COLO829 (cell line): Measurements from ENCODE around the gene FRMD4A.
"Not testable (repeated sequence)": the region's sequence is repeated elsewhere in the genome, so short reads cannot be mapped to it uniquely, and the experiment has no call there.

Source experiments
- DNase-seq: peaks from one replicate; pipeline ENCODE4 v3.0.0; 2012; ENCODE audit warnings: low spot score

The FRMD4A gene

DNA sequence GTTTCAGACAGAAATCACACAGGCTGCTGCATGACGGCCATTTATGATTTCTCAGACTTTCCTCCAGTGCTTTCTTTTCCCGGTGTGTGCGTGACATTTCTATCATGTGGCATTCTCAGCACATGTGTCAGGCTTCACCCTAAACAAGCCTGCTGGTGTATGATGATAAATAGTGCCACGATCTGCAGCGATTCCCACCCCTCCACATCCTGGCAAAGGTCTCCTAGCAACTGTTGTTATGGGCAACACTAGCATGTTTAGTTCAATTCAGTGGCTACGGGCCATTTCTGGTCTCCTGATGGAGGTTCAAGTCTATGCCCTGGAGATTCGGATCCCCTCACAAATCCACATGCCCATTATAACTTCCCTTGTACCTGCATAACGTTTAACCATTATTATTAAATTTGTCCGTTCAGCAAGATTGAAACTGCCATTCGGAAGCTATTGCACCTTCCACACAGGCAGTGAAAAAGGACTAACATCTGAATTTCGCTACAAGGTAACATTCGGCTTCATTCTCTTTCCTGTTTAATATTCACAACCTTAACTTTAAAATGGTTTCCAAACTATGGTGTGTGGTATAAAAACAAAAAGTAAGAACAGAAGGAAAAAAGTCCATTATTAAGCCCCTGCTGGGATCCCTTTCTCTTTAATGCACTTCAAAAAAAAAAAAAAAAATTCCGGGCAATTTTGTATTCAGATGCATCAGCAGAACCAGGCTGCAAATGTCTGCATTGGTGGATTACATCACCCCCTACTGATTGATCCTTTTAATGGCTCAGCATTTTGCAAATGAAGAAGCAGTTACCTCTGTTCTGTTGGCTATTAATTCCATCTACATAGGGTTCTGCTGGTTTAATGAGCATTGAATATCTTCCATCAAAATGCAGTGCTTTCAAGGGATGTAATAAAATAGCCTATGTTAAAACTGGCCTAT lies 90.2 kb downstream of the FRMD4A start:
- DNase-seq = peak; percentile 20

DNA sequence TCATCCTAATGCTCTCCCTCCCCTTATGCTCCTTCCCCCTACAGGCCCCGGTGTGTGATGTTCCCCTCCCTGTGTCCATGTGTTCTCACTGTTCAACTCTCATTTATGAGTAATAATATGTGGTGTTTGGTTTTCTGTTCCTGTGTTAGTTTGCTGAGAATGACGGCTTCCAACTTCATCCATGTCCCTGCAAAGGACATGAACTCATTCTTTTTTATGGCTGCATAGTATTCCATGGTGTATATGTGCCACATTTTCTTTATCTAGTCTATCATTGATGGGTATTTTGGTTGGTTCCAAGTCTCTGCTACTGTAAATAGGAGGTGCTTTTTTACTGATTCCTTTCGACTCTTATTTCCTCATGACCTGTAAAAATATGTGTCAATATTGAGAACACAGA lies 92.1 kb downstream of the FRMD4A start:
- not testable (repeated sequence) for DNase-seq

- no peak for DNase-seq
Measured at GRCh38 chr10:14236341-14236740, 94.4 kb downstream of the FRMD4A start.

DNA sequence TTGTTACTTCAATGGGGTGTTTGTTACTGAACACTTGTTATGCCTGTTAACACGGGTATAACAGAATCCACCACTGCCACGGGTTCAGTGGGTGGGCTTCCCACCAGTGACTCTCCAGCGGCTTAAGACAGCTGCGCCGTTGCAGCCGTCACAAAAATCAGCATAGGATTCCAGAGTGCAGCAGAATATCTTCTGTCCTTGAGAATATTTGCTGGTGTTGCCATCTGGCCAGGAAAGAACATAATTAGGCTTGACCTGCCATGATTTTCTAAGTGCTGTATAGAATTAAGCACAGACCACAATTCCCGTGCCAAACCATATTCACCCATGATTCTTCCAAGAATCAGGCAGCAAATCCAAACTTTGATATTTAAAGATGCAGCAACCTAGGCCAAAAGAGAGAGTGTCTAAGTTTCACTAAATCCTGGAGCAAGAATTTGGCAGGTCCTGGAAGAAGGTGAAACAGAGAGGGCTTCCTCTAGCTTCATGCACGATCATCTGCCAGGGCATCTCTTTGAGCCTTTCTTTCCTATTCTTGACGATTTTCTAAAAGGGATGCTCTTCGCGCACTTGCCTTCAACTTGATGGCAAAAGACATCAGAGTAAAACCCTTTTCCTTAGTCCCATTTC lies 95.0 kb downstream of the FRMD4A start:
- DNase-seq = no peak

- DNase-seq = no peak
Measured at GRCh38 chr10:14233566-14233965, 97.2 kb downstream of the FRMD4A start.

GRCh38 chr10:14228798-14229197 lies 101.9 kb downstream of the FRMD4A start:
- DNase-seq = not testable (repeated sequence)

- DNase-seq = no peak
Measured at GRCh38 chr10:14225379-14225778, 105.3 kb downstream of the FRMD4A start.

DNA sequence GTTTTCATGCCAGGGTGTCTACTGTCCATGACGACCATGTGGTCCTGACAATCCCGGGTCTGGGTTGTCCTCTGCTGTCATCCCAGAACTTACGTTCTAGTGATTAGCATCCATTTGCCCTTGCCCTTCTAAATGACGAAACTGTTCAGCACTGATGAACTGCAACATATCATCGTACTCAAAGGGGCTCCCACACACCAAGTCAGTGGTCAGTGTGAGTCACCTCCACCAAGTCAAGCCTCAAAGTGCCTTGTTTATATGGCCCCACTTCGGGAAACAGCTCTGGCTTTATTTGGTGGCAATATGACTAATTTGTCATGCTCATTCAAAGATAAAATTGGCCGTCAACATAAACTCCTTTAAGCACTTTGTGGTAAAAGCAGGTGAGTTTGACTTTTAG lies 110.7 kb downstream of the FRMD4A start:
- DNase-seq = peak; percentile 39

GRCh38 chr10:14219411-14219810 lies 111.3 kb downstream of the FRMD4A start:
- no peak for DNase-seq

GRCh38 chr10:14215641-14216040 lies 115.1 kb downstream of the FRMD4A start:
- no peak for DNase-seq

DNA sequence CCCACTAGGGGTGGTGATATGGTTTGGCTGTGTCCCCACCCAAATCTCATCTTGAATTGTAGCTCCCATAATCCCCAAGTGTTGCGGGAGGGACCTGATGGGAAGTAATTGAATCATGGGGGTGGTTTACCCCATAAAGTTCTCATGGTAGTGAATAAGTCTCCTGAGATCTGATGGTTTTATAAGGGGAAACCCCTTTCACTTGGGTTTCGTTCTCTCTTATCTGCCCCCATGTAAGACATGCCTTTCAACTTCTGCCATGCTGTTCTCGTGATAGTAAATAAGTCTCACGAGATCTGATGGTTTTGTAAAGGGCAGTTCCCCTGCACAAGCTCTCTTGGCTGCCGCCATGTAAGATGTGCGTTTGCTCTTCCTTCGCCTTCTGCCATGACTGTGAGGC lies 117.0 kb downstream of the FRMD4A start:
- DNase-seq = not testable (repeated sequence)

- DNase-seq = no peak
Measured at GRCh38 chr10:14211610-14212009, 119.1 kb downstream of the FRMD4A start.

DNA sequence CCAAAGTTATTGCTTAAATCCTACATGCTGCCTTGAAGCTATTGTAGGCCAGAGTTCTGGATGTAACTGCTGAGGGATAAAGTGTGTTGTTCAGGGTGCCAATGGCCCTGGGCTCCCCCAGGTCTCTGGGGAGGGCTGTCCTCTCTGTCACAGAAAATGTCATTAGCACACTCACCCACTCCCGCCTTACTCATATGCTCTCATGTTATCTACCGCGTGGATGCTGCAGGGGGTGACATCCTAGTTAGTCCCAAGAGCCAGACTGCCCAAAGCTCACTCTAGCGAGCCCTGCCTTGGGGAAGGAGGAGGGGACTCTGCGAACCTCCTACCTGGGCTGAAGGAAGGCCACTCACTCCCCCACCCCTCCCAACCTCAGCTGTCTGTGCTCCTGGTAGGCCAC lies 122.5 kb downstream of the FRMD4A start:
- no peak for DNase-seq

DNA sequence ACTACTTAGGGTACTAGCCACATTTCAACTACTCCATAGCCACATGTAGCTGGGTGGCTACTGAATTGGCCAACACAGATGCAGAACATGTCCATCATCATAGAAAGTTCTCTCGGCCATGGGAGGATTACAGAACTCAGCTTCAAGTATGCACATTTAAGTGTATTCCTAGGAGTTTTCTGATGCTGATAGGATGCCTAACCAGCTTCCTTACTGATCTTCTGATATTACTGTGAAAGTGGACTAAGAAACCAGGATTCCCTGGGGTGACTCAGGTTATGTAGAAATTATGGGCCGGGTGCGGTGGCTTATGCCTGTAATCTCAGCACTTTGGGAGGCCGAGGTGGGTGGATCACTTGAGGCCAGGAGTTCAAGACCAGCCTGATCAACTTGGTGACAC lies 125.5 kb downstream of the FRMD4A start:
- no peak for DNase-seq

DNA sequence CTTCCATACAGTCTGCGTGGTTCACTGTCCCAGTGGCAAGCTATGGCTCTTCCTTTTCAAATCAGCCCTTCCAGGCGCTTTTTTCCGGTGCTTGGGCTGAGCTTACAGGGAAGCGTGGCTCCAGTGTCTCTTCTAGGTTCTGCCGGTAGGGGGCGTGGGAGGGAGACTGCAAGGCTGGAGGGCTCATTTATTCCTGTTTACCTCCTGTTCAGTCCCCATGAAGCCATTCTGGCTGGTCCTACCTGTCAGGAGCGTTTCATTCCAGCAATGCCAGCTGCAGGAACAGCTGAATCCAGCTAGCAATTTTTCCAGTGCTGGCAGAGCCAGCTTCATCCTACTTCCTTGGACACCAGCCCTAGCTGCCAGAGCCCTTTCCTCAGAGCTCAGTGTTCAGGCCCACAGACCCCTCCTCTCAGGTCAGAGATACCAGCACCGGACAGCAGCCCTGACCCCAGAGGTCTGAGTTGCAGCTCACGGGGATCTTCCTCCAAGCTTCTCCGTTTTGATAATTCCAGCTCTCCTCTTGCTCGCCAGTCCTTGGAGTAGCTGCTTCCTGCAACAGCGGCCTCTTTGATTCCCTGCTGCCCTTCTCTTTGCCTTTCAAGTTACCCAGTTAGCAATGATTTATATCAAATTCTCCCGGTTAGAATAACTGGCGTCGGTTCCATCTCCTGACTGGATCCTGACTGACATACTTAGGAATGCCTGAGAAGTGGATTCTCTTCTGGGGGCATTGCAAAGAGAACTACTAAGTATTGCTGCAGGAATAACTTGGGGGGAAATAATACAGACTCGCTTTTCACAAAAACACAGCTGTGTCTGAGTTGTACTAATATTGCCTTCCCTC lies 129.8 kb downstream of the FRMD4A start:
- peak; percentile 27 for DNase-seq

DNA sequence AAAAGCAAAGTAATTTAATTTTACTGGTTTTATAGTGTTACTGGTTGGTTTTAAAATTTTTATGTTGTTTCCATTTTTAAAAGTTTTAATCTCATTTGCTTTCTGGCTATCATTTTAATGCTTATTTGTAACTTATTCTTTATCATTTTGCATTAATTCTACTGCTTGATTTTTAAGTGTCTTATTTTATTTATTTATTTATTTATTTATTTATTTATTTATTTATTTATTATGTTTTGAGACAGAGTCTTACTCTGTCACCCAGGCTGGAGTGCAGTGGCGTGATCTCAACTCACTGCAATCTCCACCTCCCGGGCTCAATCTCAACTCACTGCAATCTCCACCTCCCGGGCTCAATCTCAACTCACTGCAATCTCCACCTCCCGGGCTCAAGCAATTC lies 131.6 kb downstream of the FRMD4A start:
- DNase-seq = not testable (repeated sequence)

- no peak for DNase-seq
Measured at GRCh38 chr10:14198078-14198477, 132.6 kb downstream of the FRMD4A start.

GRCh38 chr10:14196113-14196512 lies 134.6 kb downstream of the FRMD4A start:
- DNase-seq = no peak

GRCh38 chr10:14195433-14195832 lies 135.3 kb downstream of the FRMD4A start:
- no peak for DNase-seq

- no peak for DNase-seq
Measured at GRCh38 chr10:14192746-14193145, 138.0 kb downstream of the FRMD4A start.

GRCh38 chr10:14191871-14192270 lies 138.9 kb downstream of the FRMD4A start:
- no peak for DNase-seq

DNA sequence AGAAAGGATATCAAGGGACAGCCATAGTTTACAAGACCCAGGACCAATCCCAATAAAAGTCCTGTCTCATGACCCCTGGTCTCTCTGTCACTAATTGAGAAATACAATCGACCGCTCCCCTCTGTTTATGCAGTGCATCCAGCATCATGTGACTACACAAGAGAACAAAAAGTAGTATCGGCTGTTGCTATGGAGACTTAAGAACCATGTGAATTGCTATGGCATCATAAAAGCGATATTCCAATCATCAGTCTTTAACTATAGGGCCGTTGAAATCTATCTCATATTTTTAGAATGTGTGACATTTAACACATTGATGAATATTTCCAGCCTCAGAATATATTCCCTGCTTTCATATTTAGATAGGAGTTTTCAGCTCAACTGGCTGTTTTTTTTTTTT lies 139.3 kb downstream of the FRMD4A start:
- no peak for DNase-seq

DNA sequence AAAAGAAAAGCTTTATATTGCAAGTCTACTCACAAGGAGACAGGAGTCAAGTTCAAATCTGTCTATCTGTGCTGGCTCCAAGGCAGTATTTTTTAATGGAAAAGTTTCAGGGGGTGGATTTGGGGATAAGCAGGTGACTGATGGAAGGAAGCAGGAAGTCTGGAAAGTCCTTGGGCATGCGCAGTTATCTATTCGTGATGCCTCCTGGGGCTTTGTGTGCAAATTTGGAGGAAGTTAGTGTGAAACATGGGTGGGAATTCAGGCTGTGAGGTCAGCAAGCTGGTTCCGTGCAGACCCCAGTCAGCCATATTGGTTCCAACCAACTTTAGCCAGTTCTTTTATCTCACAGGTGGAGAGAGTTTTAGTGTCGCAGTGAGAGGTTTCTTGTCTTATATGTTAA lies 140.0 kb downstream of the FRMD4A start:
- no peak for DNase-seq
